ENCODE results near the gene PPP2R5B. TPM values are rescaled to one million over a fixed set of nuclear protein-coding genes. Genes with fewer than 3 reads are reported as not detected.
"Not testable (repeated sequence)": the region's sequence is repeated elsewhere in the genome, so short reads cannot be mapped to it uniquely, and the experiment has no call there.

Gene PPP2R5B
- total RNA-seq, 4 donors from 2014 or later, result 17.2 to 34.2 (median 24.3) TPM

- DNase-seq, result peak; percentile 58 to 76
- Histone ChIP-seq H3K4me3 (peak within 1 kb of the TSS; percentile 46 to 54 (median 52)), H3K9me3 (no peaks in the 10 kb centered on the region), H3K4me1 (peaks cover 0 to 11% of the 10 kb centered on the region in 2 donors), H3K36me3 (no peaks in the 10 kb centered on the region), H3K27me3 (no peaks in the 10 kb centered on the region), H3K27ac (peak within 1 kb of the TSS in 2 of 4 donors; percentile 13 to 48)
- peak; percentile 90 to 92 for ATAC-seq
- intact Hi-C loops (cut with DNase I; ENCODE audit: low total_unique reads), result no loop called here
- no peak for TF ChIP-seq CTCF (IDR thresholded peaks at IDR 0.05 in 4 of 5, conservative IDR thresholded peaks at IDR 0.05 in 1 of 5)
- no peak for TF ChIP-seq POLR2A (IDR thresholded peaks at IDR 0.05)
- in situ Hi-C loops (cut with MboI; ENCODE audit: low sequenced_read_pairs in 4 of 4), result no loop called here
Observed at GRCh38 chr11:64971421-64972233, 47.1 kb downstream of the PPP2R5B start, which contains the start of gene MAJIN. TSS of gene MAJIN (minus strand) at chr11:64972108. CDS start at chr11:64959405, 12,703 bp downstream.

GRCh38 chr11:64974124-64974523, 49.6 kb downstream of the PPP2R5B start:
- no peak overlapping the region for H3K27ac ChIP-seq
- H3K4me1 ChIP-seq, result peaks cover 0 to 11% of the 10 kb centered on the region in 2 donors
- no peaks in the 10 kb centered on the region for H3K27me3 ChIP-seq
- H3K9me3 ChIP-seq, result no peaks in the 10 kb centered on the region
- intact Hi-C loops (cut with DNase I; ENCODE audit: low total_unique reads), result no loop called here
- no peaks in the 10 kb centered on the region for H3K36me3 ChIP-seq
- DNase-seq (no peak), ATAC-seq (no peak)
- in situ Hi-C loops (cut with MboI; ENCODE audit: low sequenced_read_pairs in 4 of 4), result no loop called here
- no peak overlapping the region for H3K4me3 ChIP-seq
- TF ChIP-seq POLR2A (IDR thresholded peaks at IDR 0.05), result no peak

- intact Hi-C loops (cut with DNase I; ENCODE audit: low total_unique reads), result no loop called here
Observed at GRCh38 chr11:64976651-64977050, 52.2 kb downstream of the PPP2R5B start.

GRCh38 chr11:64983339-64983738, 58.9 kb downstream of the PPP2R5B start:
- H3K27ac ChIP-seq; H3K4me1 ChIP-seq; ATAC-seq; DNase-seq; in situ Hi-C loops (cut with MboI; ENCODE audit: low sequenced_read_pairs in 4 of 4); H3K9me3 ChIP-seq; H3K36me3 ChIP-seq; H3K27me3 ChIP-seq; H3K4me3 ChIP-seq; intact Hi-C loops (cut with DNase I; ENCODE audit: low total_unique reads): not testable (repeated sequence)

More at GRCh38 chr11:64976651-64977050, 52.2 kb downstream of the PPP2R5B start:
- ATAC-seq (no peak), DNase-seq (no peak)
- no peak for TF ChIP-seq POLR2A (IDR thresholded peaks at IDR 0.05)
- Histone ChIP-seq H3K4me1 (peaks cover 0 to 9% of the 10 kb centered on the region in 2 donors), H3K4me3 (no peak overlapping the region), H3K9me3 (no peaks in the 10 kb centered on the region), H3K27me3 (no peaks in the 10 kb centered on the region), H3K27ac (no peak overlapping the region), H3K36me3 (no peaks in the 10 kb centered on the region)
- in situ Hi-C loops (cut with MboI; ENCODE audit: low sequenced_read_pairs in 4 of 4), result no loop called here

MicroRNAs within 50 kb of the gene (microRNA counts, 767-probe panel; counts per million panel counts)
- microRNA hsa-miR-192-5p, result 356 to 448 counts per million in 2 donors

Small RNA genes within 50 kb of the gene (microRNA-seq; reads per million reads assigned to microRNA genes)
- gene MIR6749 (ENCODE audit: borderline replicate concordance in 2 of 2) (0 reads per million in 2 donors), gene MIR6750 (ENCODE audit: borderline replicate concordance in 2 of 2) (0.85 to 1.2 reads per million in 2 donors)

Other genes starting within 250 kb of the PPP2R5B start
- gene NRXN2, start 201.5 kb upstream of the PPP2R5B start, total RNA-seq, result 1 to 10 TPM in 2 of 4 donors, under 1 TPM in 2; 0.15 to 6.2 (median 1.8) TPM
- gene RASGRP2, start 180.5 kb upstream of the PPP2R5B start, total RNA-seq, result 10 to 100 TPM in 1 of 4 donors, 1 to 10 TPM in 3; 2.9 to 10.9 (median 7.1) TPM
- 1,000 to 10,000 TPM in 3 of 4 donors, 100 to 1,000 TPM in 1; 881 to 2,858 (median 1,836) TPM for gene PYGM, start 164.7 kb upstream of the PPP2R5B start, total RNA-seq
- gene SF1, start 146.1 kb upstream of the PPP2R5B start, total RNA-seq, result 100 to 1,000 TPM; 171 to 249 (median 193) TPM
- 10 to 100 TPM in 1 of 4 donors, 1 to 10 TPM in 3; 4.3 to 14.8 (median 6.2) TPM for gene MAP4K2, start 121.5 kb upstream of the PPP2R5B start, total RNA-seq
- 10 to 100 TPM in 2 of 4 donors, 1 to 10 TPM in 2; 7.4 to 12.2 (median 9.8) TPM for gene MEN1, start 114.1 kb upstream of the PPP2R5B start, total RNA-seq
- under 1 TPM in 2 of 4 donors, not detected in 2; 0.15 to 0.19 TPM for gene CDC42BPG, start 80.0 kb upstream of the PPP2R5B start, total RNA-seq
- 10 to 100 TPM; 24.8 to 46.2 (median 31.3) TPM for gene EHD1, start 46.1 kb upstream of the PPP2R5B start, total RNA-seq
- 10 to 100 TPM; 10.7 to 97.5 (median 37.9) TPM for gene ATG2A, start 7.5 kb upstream of the PPP2R5B start, total RNA-seq
- gene GPHA2, start 11.2 kb downstream of the PPP2R5B start, total RNA-seq, result not detected
- not detected for gene MAJIN, start 47.4 kb downstream of the PPP2R5B start, total RNA-seq
- gene BATF2, start 72.3 kb downstream of the PPP2R5B start, total RNA-seq, result 1 to 10 TPM in 3 of 4 donors, under 1 TPM in 1; 0.97 to 3.3 (median 2.3) TPM
- 100 to 1,000 TPM; 150 to 268 (median 170) TPM for gene ARL2, start 89.5 kb downstream of the PPP2R5B start, total RNA-seq
- gene SNX15, start 102.8 kb downstream of the PPP2R5B start, total RNA-seq, result 10 to 100 TPM; 16.9 to 33.3 (median 25.9) TPM
- gene SAC3D1, start 116.5 kb downstream of the PPP2R5B start, total RNA-seq, result 10 to 100 TPM in 3 of 4 donors, 1 to 10 TPM in 1; 9.0 to 27.2 (median 14.4) TPM
- gene NAALADL1, start 133.9 kb downstream of the PPP2R5B start, total RNA-seq, result 1 to 10 TPM in 3 of 4 donors, under 1 TPM in 1; 0.22 to 4.0 (median 2.6) TPM
- gene CDCA5, start 159.4 kb downstream of the PPP2R5B start, total RNA-seq, result 1 to 10 TPM in 1 of 4 donors, under 1 TPM in 2, not detected in 1; 0.36 to 1.3 (median 1.00) TPM
- 10 to 100 TPM; 35.7 to 42.0 (median 40.6) TPM for gene ZFPL1, start 159.5 kb downstream of the PPP2R5B start, total RNA-seq
- gene VPS51, start 171.5 kb downstream of the PPP2R5B start, total RNA-seq, result 100 to 1,000 TPM; 206 to 515 (median 266) TPM
- 10 to 100 TPM in 2 of 4 donors, 1 to 10 TPM in 2; 7.3 to 18.4 (median 11.0) TPM for gene TM7SF2, start 187.2 kb downstream of the PPP2R5B start, total RNA-seq
- gene ZNHIT2, start 193.0 kb downstream of the PPP2R5B start, total RNA-seq, result 10 to 100 TPM; 10.3 to 30.7 (median 24.1) TPM
- gene FAU, start 197.4 kb downstream of the PPP2R5B start, total RNA-seq, result 100 to 1,000 TPM; 353 to 521 (median 436) TPM
- gene MRPL49, start 197.6 kb downstream of the PPP2R5B start, total RNA-seq, result 10 to 100 TPM; 54.9 to 76.5 (median 63.6) TPM
- 10 to 100 TPM; 24.6 to 77.5 (median 37.3) TPM for gene SYVN1, start 209.8 kb downstream of the PPP2R5B start, total RNA-seq
- not detected for gene SPDYC, start 245.5 kb downstream of the PPP2R5B start, total RNA-seq